HG02610 (cell line): ENCODE measurements around the gene JAZF1.

Experiments used
- ATAC-seq: cut with Tn5 transposase; IDR thresholded peaks from one replicate; pipeline ENCODE4 v1.9.1; 2021; ENCODE audit warnings: mild to moderate bottlenecking, moderate library complexity; ENCODE audit not compliant: unreplicated experiment

The JAZF1 gene

GRCh38 chr7:28140979-28141378, 39.6 kb downstream of the JAZF1 start:
- ATAC-seq = no peak

GRCh38 chr7:28138837-28139236, 41.8 kb downstream of the JAZF1 start:
- no peak for ATAC-seq

- no peak for ATAC-seq
These were observed 43.1 kb downstream of the JAZF1 start for GRCh38 chr7:28137463-28137862.

- no peak for ATAC-seq
These were observed 43.7 kb downstream of the JAZF1 start for GRCh38 chr7:28136885-28137284.

GRCh38 chr7:28136420-28136819, 44.2 kb downstream of the JAZF1 start:
- no peak for ATAC-seq

GRCh38 chr7:28135760-28136159, 44.8 kb downstream of the JAZF1 start:
- no peak for ATAC-seq

GRCh38 chr7:28135315-28135714, 45.3 kb downstream of the JAZF1 start:
- no peak for ATAC-seq

GRCh38 chr7:28133872-28134271, 46.7 kb downstream of the JAZF1 start:
- no peak for ATAC-seq

GRCh38 chr7:28132959-28133870, 47.4 kb downstream of the JAZF1 start:
- ATAC-seq = no peak

- ATAC-seq = no peak
These were observed 50.3 kb downstream of the JAZF1 start for GRCh38 chr7:28130277-28130676.

- no peak for ATAC-seq
These were observed 52.0 kb downstream of the JAZF1 start for GRCh38 chr7:28128608-28129007.

GRCh38 chr7:28126410-28127041, 54.1 kb downstream of the JAZF1 start:
- ATAC-seq = no peak

GRCh38 chr7:28125431-28126409, 54.9 kb downstream of the JAZF1 start:
- ATAC-seq = no peak

GRCh38 chr7:28124413-28124812, 56.2 kb downstream of the JAZF1 start:
- ATAC-seq = no peak

GRCh38 chr7:28123752-28124151, 56.8 kb downstream of the JAZF1 start:
- no peak for ATAC-seq

GRCh38 chr7:28121496-28121895, 59.1 kb downstream of the JAZF1 start:
- no peak for ATAC-seq

GRCh38 chr7:28116041-28116440, 64.6 kb downstream of the JAZF1 start:
- ATAC-seq = no peak

- no peak for ATAC-seq
These were observed 65.3 kb downstream of the JAZF1 start for GRCh38 chr7:28115261-28115660.

GRCh38 chr7:28114056-28114455, 66.5 kb downstream of the JAZF1 start:
- ATAC-seq = no peak

GRCh38 chr7:28112883-28113540, 67.6 kb downstream of the JAZF1 start:
- no peak for ATAC-seq

- ATAC-seq = no peak
These were observed 68.1 kb downstream of the JAZF1 start for GRCh38 chr7:28112467-28112866.
